Endodermal cell (in vitro differentiated cells): Measurements from ENCODE around the gene UBASH3A. TPM values are rescaled to one million over a fixed set of nuclear protein-coding genes. Genes with fewer than 3 reads are reported as not detected.

Source experiments
- DNase-seq: peaks from one replicate; pipeline ENCODE4 v3.0.0-alpha.2; 2017
- H3K27ac ChIP-seq: 2 replicates; pipeline ENCODE4 v1.5.1; 2013; ENCODE audit warnings: mild to moderate bottlenecking, low read depth, low read length, moderate library complexity
- H3K27me3 ChIP-seq: 2 replicates; pipeline ENCODE4 v1.6.1; 2013; ENCODE audit warnings: mild to moderate bottlenecking, low read length, moderate library complexity; ENCODE audit not compliant: insufficient read depth, control insufficient read depth, poor library complexity, severe bottlenecking
- H3K36me3 ChIP-seq: 2 replicates; pipeline ENCODE4 v1.7.0; 2013; ENCODE audit warnings: mild to moderate bottlenecking, low read length, moderate library complexity; ENCODE audit not compliant: control insufficient read depth, insufficient read depth
- H3K4me1 ChIP-seq: one replicate; pipeline ENCODE4 v1.7.0; 2013; ENCODE audit warnings: low read length; ENCODE audit not compliant: control insufficient read depth, insufficient read depth
- H3K4me3 ChIP-seq: 2 replicates; pipeline ENCODE4 v1.5.1; 2013; ENCODE audit warnings: mild to moderate bottlenecking, low read length, moderate library complexity
- H3K9ac ChIP-seq: 2 replicates; pipeline ENCODE4 v1.6.1; 2013; ENCODE audit warnings: mild to moderate bottlenecking, low read length, moderate library complexity; ENCODE audit not compliant: poor library complexity, severe bottlenecking; ENCODE audit errors: extremely low read depth
- H3K9me3 ChIP-seq: 2 replicates; pipeline ENCODE4 v1.6.1; 2013; ENCODE audit warnings: mild to moderate bottlenecking, low read length, moderate library complexity; ENCODE audit not compliant: control insufficient read depth
- H3K27ac Mint-ChIP-seq: 2 replicates; pipeline ENCODE4 v1.8.0; 2020; ENCODE audit warnings: mixed read lengths
- H3K27me3 Mint-ChIP-seq: 2 replicates; pipeline ENCODE4 v1.8.0; 2021; ENCODE audit warnings: mild to moderate bottlenecking, mixed read lengths; ENCODE audit not compliant: insufficient read depth
- H3K36me3 Mint-ChIP-seq: 2 replicates; pipeline ENCODE4 v1.8.0; 2020; ENCODE audit warnings: low read depth, mixed read lengths
- H3K4me1 Mint-ChIP-seq: 2 replicates; pipeline ENCODE4 v1.8.0; 2020; ENCODE audit warnings: mixed read lengths
- H3K4me3 Mint-ChIP-seq: 2 replicates; pipeline ENCODE4 v1.8.0; 2020; ENCODE audit warnings: mild to moderate bottlenecking, moderate library complexity, mixed read lengths
- H3K9me3 Mint-ChIP-seq: 2 replicates; pipeline ENCODE4 v1.8.0; 2020; ENCODE audit warnings: mild to moderate bottlenecking, mixed read lengths
- WGBS, 2 experiments: methylation state at CpG; one replicate each; pipeline versions ENCODE4 v1.1.5 to v1.1.7; 2013; ENCODE audit warnings: missing lambda C conversion rate in 2 of 2, mixed read lengths in 1 of 2; ENCODE audit not compliant: insufficient coverage in 1 of 2, insufficient read length in 1 of 2; 5-methylcytosine and 5-hydroxymethylcytosine counted together
- total RNA-seq, 2 donors: library from RNA; stranded (reverse); fragmentation: NEBNext Ultra II Directional in 1 of 2; extraction: Animal tissue kit (Norgen Biotek cat#: 25700) in 1 of 2; gene quantifications; 2 replicates in 1 of 2; 3 replicates in 1 of 2; pipeline ENCODE4 v1.2.1, GENCODE V29; 2021
- TF ChIP-seq, protein P1 (sequence below): fragments of 200-600 bp; sonication (generic); conservative IDR thresholded peaks from 2 replicates; pipeline ENCODE4 v1.5.0; 2021; ENCODE audit warnings: antibody characterized with exemption, mild to moderate bottlenecking

Gene UBASH3A
- total RNA-seq, 2 donors from 2014 or later: not detected

DNA sequence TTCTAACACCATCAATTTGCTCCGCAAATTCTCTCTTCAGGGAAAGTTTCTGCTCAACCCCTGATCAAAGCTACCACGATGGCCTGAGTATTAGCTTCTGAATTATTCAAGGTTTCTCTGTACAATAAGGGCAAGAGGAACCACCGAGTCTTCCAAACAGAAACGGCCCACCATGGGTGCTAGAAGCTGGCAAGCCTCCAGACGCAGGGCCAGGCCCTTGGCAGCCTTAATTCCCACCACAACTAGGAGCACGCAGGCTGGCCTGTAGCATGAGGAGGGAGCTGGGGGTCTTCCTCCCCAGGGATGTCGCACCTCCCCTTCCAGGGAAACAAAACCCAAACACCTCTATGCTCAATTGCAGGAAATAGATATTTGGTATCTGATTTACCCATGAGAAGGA, 81.3 kb downstream of the UBASH3A start:
- WGBS, 2 experiments: 89 to 91% methylated on average over 4 to 7 of the region's 7 CpGs
- H3K36me3 ChIP-seq: no peaks in the 10 kb centered on the region
- peaks cover 2% of the 10 kb centered on the region for H3K9me3 Mint-ChIP-seq
- no peaks in the 10 kb centered on the region for H3K4me1 ChIP-seq
- no peak for DNase-seq
- H3K9ac ChIP-seq: no peak overlapping the region
- no peaks in the 10 kb centered on the region for H3K9me3 ChIP-seq
- no peaks in the 10 kb centered on the region for H3K4me1 Mint-ChIP-seq
- no peak overlapping the region for H3K4me3 ChIP-seq
- TF ChIP-seq, protein P1, sequence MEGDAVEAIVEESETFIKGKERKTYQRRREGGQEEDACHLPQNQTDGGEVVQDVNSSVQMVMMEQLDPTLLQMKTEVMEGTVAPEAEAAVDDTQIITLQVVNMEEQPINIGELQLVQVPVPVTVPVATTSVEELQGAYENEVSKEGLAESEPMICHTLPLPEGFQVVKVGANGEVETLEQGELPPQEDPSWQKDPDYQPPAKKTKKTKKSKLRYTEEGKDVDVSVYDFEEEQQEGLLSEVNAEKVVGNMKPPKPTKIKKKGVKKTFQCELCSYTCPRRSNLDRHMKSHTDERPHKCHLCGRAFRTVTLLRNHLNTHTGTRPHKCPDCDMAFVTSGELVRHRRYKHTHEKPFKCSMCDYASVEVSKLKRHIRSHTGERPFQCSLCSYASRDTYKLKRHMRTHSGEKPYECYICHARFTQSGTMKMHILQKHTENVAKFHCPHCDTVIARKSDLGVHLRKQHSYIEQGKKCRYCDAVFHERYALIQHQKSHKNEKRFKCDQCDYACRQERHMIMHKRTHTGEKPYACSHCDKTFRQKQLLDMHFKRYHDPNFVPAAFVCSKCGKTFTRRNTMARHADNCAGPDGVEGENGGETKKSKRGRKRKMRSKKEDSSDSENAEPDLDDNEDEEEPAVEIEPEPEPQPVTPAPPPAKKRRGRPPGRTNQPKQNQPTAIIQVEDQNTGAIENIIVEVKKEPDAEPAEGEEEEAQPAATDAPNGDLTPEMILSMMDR: no peak
- H3K27me3 Mint-ChIP-seq: peaks cover 10% of the 10 kb centered on the region
- no peak overlapping the region for H3K4me3 Mint-ChIP-seq
- no peaks in the 10 kb centered on the region for H3K27me3 ChIP-seq
- no peaks in the 10 kb centered on the region for H3K36me3 Mint-ChIP-seq
- H3K27ac Mint-ChIP-seq: no peak overlapping the region
- no peak overlapping the region for H3K27ac ChIP-seq

DNA sequence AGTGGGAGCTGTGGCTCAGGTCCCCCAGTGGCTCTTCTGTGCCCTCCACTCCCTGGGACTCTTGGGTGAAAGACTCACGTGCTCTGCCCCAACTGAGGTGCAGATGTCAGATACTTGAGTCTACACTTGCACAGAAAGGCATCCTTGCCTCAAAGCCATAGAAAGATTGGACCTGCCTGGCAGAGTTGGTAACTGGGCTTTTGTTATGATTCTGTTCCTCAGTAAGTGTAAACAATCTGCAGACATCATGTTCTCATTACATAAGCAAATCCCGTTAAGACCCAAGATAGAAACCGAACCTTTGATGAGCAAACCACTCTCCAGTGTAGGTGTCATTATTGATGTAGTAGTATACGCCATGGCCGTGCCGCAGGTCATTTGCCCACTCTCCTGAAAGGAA, 82.4 kb downstream of the UBASH3A start:
- Histone ChIP-seq H3K27ac (no peak overlapping the region), H3K36me3 (no peaks in the 10 kb centered on the region), H3K9ac (no peak overlapping the region), H3K4me1 (no peaks in the 10 kb centered on the region), H3K9me3 (no peaks in the 10 kb centered on the region), H3K4me3 (no peak overlapping the region), H3K27me3 (no peaks in the 10 kb centered on the region)
- TF ChIP-seq, protein P1: no peak
- WGBS, 2 experiments: 94 to 100% methylated on average over 3 to 6 of the region's 6 CpGs
- peaks cover 2% of the 10 kb centered on the region for H3K9me3 Mint-ChIP-seq
- H3K27ac Mint-ChIP-seq: no peak overlapping the region
- H3K4me3 Mint-ChIP-seq: no peak overlapping the region
- DNase-seq: no peak
- peaks cover 11% of the 10 kb centered on the region for H3K27me3 Mint-ChIP-seq
- H3K36me3 Mint-ChIP-seq: no peaks in the 10 kb centered on the region
- H3K4me1 Mint-ChIP-seq: peaks cover 4% of the 10 kb centered on the region

DNA sequence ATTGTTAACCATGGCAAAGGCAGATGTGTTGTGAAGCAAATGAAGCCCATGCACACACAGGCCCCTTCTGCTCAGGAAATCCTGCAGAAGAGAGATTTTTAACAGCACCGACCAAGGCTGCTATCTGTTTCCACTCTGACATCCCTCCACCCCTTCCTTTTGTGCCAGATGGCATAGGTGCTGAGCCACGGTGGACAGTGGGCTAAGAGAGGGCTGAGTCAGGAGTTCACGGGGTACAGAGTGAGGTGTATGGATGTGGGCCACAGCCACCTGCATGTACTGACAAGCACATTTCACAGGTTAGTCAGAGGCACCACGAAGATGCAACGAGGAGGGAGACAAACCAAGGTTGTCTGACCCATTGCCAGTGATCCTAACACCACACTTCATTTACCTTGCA, 82.8 kb downstream of the UBASH3A start:
- TF ChIP-seq, protein P1: no peak
- H3K4me3 Mint-ChIP-seq: no peak overlapping the region
- 89 to 95% methylated on average over 4 to 5 of the region's 5 CpGs for WGBS, 2 experiments
- no peak overlapping the region for H3K9ac ChIP-seq
- H3K36me3 Mint-ChIP-seq: no peaks in the 10 kb centered on the region
- H3K27me3 ChIP-seq: no peaks in the 10 kb centered on the region
- no peak overlapping the region for H3K27ac Mint-ChIP-seq
- H3K27me3 Mint-ChIP-seq: peaks cover 10% of the 10 kb centered on the region
- H3K9me3 Mint-ChIP-seq: peaks cover under 1% of the 10 kb centered on the region
- H3K9me3 ChIP-seq: no peaks in the 10 kb centered on the region
- no peaks in the 10 kb centered on the region for H3K4me1 ChIP-seq
- no peaks in the 10 kb centered on the region for H3K36me3 ChIP-seq
- no peak overlapping the region for H3K27ac ChIP-seq
- peaks cover 5% of the 10 kb centered on the region for H3K4me1 Mint-ChIP-seq
- DNase-seq: no peak
- H3K4me3 ChIP-seq: no peak overlapping the region
